GM23338 (cell line): ENCODE results near the gene GPR42. TPM values are rescaled to one million over a fixed set of nuclear protein-coding genes. Genes with fewer than 3 reads are reported as not detected.

Experiments used
- ATAC-seq: fragments of 200-7000 bp; cut with Tn5 transposase; 3 replicates; pipeline ENCODE4 v1.9.1; 2020
- DNase-seq: peaks from one replicate; pipeline ENCODE4 v3.0.0-alpha.2; 2015; ENCODE audit warnings: low spot score
- H2AFZ ChIP-seq: fragments of 200-600 bp; sonication (generic); 2 replicates; pipeline ENCODE4 v1.8.0; 2016; ENCODE audit warnings: antibody characterized with exemption, mild to moderate bottlenecking, moderate library complexity
- H3F3A ChIP-seq: fragments of 200-600 bp; sonication (generic); replicated peaks from 2 replicates; pipeline ENCODE4 v1.8.0; 2017; ENCODE audit warnings: antibody characterized with exemption, mixed run types, low read depth
- H3K27ac ChIP-seq: fragments of 200-600 bp; sonication (generic); 2 replicates; pipeline ENCODE4 v1.6.1; 2016; ENCODE audit warnings: low read depth
- H3K27me3 ChIP-seq: fragments of 200-600 bp; sonication (generic); 2 replicates; pipeline ENCODE4 v1.8.0; 2016; ENCODE audit warnings: mild to moderate bottlenecking, mixed run types, moderate library complexity; ENCODE audit not compliant: insufficient read depth
- H3K36me3 ChIP-seq: fragments of 200-600 bp; sonication (generic); 2 replicates; pipeline ENCODE4 v1.8.0; 2016; ENCODE audit warnings: mild to moderate bottlenecking; ENCODE audit not compliant: insufficient read depth
- H3K4me1 ChIP-seq: fragments of 200-600 bp; sonication (generic); 2 replicates; pipeline ENCODE4 v1.8.0; 2016; ENCODE audit warnings: mild to moderate bottlenecking, moderate library complexity; ENCODE audit not compliant: insufficient read depth
- H3K4me2 ChIP-seq: fragments of 200-600 bp; sonication (generic); 2 replicates; pipeline ENCODE4 v1.7.1; 2017; ENCODE audit warnings: mixed run types
- H3K4me3 ChIP-seq: fragments of 200-600 bp; sonication (generic); 2 replicates; pipeline ENCODE4 v1.6.1; 2016; ENCODE audit warnings: mixed run types
- H3K79me2 ChIP-seq: fragments of 200-600 bp; sonication (generic); replicated peaks from 2 replicates; pipeline ENCODE4 v1.8.0; 2017; ENCODE audit warnings: mild to moderate bottlenecking; ENCODE audit not compliant: insufficient read depth
- H3K9me2 ChIP-seq: fragments of 200-600 bp; sonication (generic); 2 replicates; pipeline ENCODE4 v1.8.0; 2017; ENCODE audit not compliant: insufficient read depth
- H4K20me1 ChIP-seq: fragments of 200-600 bp; sonication (generic); replicated peaks from 2 replicates; pipeline ENCODE4 v1.8.0; 2017; ENCODE audit warnings: mild to moderate bottlenecking; ENCODE audit not compliant: insufficient read depth
- H3K27ac Mint-ChIP-seq: 2 replicates; pipeline ENCODE4 v1.8.0; 2020; ENCODE audit warnings: inconsistent platforms, mild to moderate bottlenecking, moderate library complexity, mixed read lengths
- H3K27me3 Mint-ChIP-seq: 3 replicates; pipeline ENCODE4 v1.8.0; 2022; ENCODE audit warnings: low read depth, mild to moderate bottlenecking, moderate library complexity, mixed read lengths, inconsistent platforms; ENCODE audit not compliant: insufficient read depth, poor library complexity
- H3K36me3 Mint-ChIP-seq: 3 replicates; pipeline ENCODE4 v1.8.0; 2021; ENCODE audit warnings: low read depth, mild to moderate bottlenecking, inconsistent platforms, moderate library complexity, mixed read lengths
- H3K4me1 Mint-ChIP-seq: 3 replicates; pipeline ENCODE4 v1.8.0; 2020; ENCODE audit warnings: mild to moderate bottlenecking, inconsistent platforms, mixed read lengths
- H3K4me3 Mint-ChIP-seq: 3 replicates; pipeline ENCODE4 v1.8.0; 2021; ENCODE audit warnings: moderate library complexity, mild to moderate bottlenecking, inconsistent platforms, mixed read lengths
- H3K9me3 Mint-ChIP-seq: 3 replicates; pipeline ENCODE4 v1.8.0; 2020; ENCODE audit warnings: moderate library complexity, mild to moderate bottlenecking, inconsistent platforms, mixed read lengths
- CREB1 ChIP-seq: fragments of 250-450 bp; sonication (Bioruptor Pico); IDR thresholded peaks from 2 replicates; pipeline ENCODE4 v1.5.0; 2020; ENCODE audit warnings: low read depth, mild to moderate bottlenecking, moderate library complexity
- EZH2 ChIP-seq: fragments of 200-600 bp; sonication (generic); IDR thresholded peaks from one replicate; pipeline ENCODE4 v1.8.0; 2017; ENCODE audit warnings: antibody characterized with exemption, mild to moderate bottlenecking, low read depth; ENCODE audit not compliant: unreplicated experiment
- EZH2phosphoT487 ChIP-seq: fragments of 200-600 bp; sonication (generic); IDR thresholded peaks from one replicate; pipeline ENCODE4 v1.8.1; 2018; ENCODE audit warnings: antibody characterized with exemption; ENCODE audit not compliant: unreplicated experiment
- JUNB ChIP-seq: IDR thresholded peaks from one replicate; pipeline ENCODE4 v1.6.1; 2016; ENCODE audit warnings: antibody characterized with exemption; ENCODE audit not compliant: unreplicated experiment
- NANOG ChIP-seq: IDR thresholded peaks from 2 replicates; pipeline ENCODE4 v1.6.1; 2016; ENCODE audit warnings: antibody characterized with exemption, borderline replicate concordance
- POLR2AphosphoS5 ChIP-seq: IDR thresholded peaks from 2 replicates; pipeline ENCODE4 v1.6.1; 2016; ENCODE audit warnings: antibody characterized with exemption, low read depth
- STAT1 ChIP-seq: IDR thresholded peaks from one replicate; pipeline ENCODE4 v1.6.1; 2016; ENCODE audit warnings: antibody characterized with exemption; ENCODE audit not compliant: unreplicated experiment
- ZNF114 ChIP-seq: fragments of 250-450 bp; sonication (Bioruptor Pico); IDR thresholded peaks from 2 replicates; pipeline ENCODE4 v1.5.0; 2020; ENCODE audit warnings: mild to moderate bottlenecking, moderate library complexity
- ZNF331 ChIP-seq: fragments of 250-450 bp; sonication (Bioruptor Pico); IDR thresholded peaks from 2 replicates; pipeline ENCODE4 v1.5.0; 2020; ENCODE audit warnings: low read depth, mild to moderate bottlenecking, moderate library complexity
- polyA plus RNA-seq: library from polyadenylated mRNA; unstranded; fragments of >200 nt; fragmentation: Nextera tagmentation; extraction: Ambion mirVana; gene quantifications from 2 replicates; pipeline ENCODE4 v1.2.1, GENCODE V29; 2016
- total RNA-seq: library from RNA; depleted of rRNA; stranded (reverse); fragments of >200 nt; shearing (Covaris generic); gene quantifications from 2 replicates; pipeline ENCODE4 v1.2.3, GENCODE V29; 2014
- TF ChIP-seq, protein P1 (sequence below), 2 experiments: fragments of 200-600 bp in 1 of 2; sonication (generic) in 1 of 2; conservative IDR thresholded peaks; 2 replicates each; pipeline versions ENCODE4 v1.5.1 to v1.6.1; 2016 to 2017; ENCODE audit warnings: antibody characterized with exemption in 2 of 2, low read depth in 2 of 2, mild to moderate bottlenecking in 2 of 2, moderate library complexity in 1 of 2
- TF ChIP-seq, protein P2 (sequence below): fragments of 250-450 bp; sonication (Bioruptor Pico); IDR thresholded peaks from 2 replicates; pipeline ENCODE4 v1.5.0; 2020; ENCODE audit warnings: mild to moderate bottlenecking, moderate library complexity
- TF ChIP-seq, protein P3 (sequence below): IDR thresholded peaks from one replicate; pipeline ENCODE4 v1.6.1; 2018; ENCODE audit warnings: antibody characterized with exemption; ENCODE audit not compliant: unreplicated experiment
- TF ChIP-seq, protein P4 (sequence below): IDR thresholded peaks from 2 replicates; pipeline ENCODE4 v1.6.1; 2016; ENCODE audit warnings: antibody characterized with exemption

Gene GPR42
- total and polyA plus RNA-seq, 2 experiments from 2014 or later: not detected

DNA sequence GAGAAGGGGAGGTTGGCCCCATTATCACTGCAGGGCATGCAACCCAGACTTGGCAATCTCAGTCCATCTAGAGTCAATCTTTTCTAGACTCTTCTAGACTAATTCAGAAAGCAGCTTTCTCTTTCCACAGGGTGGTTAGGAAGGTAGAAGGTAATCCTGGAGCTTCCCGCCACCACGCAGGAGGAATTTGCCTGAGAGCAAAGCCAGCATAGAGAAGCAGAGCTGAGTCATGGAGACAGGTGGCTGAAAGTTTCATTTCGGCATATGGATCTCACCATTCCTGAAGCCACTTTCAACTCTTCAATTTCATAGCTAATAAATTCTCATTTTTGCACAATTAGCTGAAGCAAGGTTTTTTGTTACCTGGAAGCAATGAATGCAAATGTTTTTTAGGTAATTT is 48.2 kb downstream of the GPR42 start:
- Mint-ChIP-seq H3K36me3 (no peaks in the 10 kb centered on the region), H3K4me3 (no peak overlapping the region), H3K27ac (no peak overlapping the region), H3K9me3 (no peaks in the 10 kb centered on the region; the same call in 2 of the 3 replicates), H3K27me3 (peaks cover 6% of the 10 kb centered on the region), H3K4me1 (no peaks in the 10 kb centered on the region; the same call in 2 of the 3 replicates)
- H3F3A ChIP-seq: no peaks in the 10 kb centered on the region
- no peak overlapping the region for H2AFZ ChIP-seq
- no peak overlapping the region for H3K27ac ChIP-seq
- no peaks in the 10 kb centered on the region for H3K36me3 ChIP-seq
- H3K4me3 ChIP-seq: no peak overlapping the region
- H3K27me3 ChIP-seq: no peaks in the 10 kb centered on the region
- no peaks in the 10 kb centered on the region for H3K9me2 ChIP-seq
- no peaks in the 10 kb centered on the region for H4K20me1 ChIP-seq
- no peak for ATAC-seq
- no peaks in the 10 kb centered on the region for H3K79me2 ChIP-seq
- H3K4me1 ChIP-seq: no peaks in the 10 kb centered on the region
- no peak for DNase-seq
- no peak overlapping the region for H3K4me2 ChIP-seq
- TF ChIP-seq ZNF114 (CRISPR knock-in tag): no peak
- TF ChIP-seq CREB1 (CRISPR knock-in tag): no peak
- TF ChIP-seq, protein P1, sequence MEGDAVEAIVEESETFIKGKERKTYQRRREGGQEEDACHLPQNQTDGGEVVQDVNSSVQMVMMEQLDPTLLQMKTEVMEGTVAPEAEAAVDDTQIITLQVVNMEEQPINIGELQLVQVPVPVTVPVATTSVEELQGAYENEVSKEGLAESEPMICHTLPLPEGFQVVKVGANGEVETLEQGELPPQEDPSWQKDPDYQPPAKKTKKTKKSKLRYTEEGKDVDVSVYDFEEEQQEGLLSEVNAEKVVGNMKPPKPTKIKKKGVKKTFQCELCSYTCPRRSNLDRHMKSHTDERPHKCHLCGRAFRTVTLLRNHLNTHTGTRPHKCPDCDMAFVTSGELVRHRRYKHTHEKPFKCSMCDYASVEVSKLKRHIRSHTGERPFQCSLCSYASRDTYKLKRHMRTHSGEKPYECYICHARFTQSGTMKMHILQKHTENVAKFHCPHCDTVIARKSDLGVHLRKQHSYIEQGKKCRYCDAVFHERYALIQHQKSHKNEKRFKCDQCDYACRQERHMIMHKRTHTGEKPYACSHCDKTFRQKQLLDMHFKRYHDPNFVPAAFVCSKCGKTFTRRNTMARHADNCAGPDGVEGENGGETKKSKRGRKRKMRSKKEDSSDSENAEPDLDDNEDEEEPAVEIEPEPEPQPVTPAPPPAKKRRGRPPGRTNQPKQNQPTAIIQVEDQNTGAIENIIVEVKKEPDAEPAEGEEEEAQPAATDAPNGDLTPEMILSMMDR (conservative IDR thresholded peaks at IDR 0.05; ENCODE audit: low read depth in 2 of 2): no peak
- TF ChIP-seq, protein P2, sequence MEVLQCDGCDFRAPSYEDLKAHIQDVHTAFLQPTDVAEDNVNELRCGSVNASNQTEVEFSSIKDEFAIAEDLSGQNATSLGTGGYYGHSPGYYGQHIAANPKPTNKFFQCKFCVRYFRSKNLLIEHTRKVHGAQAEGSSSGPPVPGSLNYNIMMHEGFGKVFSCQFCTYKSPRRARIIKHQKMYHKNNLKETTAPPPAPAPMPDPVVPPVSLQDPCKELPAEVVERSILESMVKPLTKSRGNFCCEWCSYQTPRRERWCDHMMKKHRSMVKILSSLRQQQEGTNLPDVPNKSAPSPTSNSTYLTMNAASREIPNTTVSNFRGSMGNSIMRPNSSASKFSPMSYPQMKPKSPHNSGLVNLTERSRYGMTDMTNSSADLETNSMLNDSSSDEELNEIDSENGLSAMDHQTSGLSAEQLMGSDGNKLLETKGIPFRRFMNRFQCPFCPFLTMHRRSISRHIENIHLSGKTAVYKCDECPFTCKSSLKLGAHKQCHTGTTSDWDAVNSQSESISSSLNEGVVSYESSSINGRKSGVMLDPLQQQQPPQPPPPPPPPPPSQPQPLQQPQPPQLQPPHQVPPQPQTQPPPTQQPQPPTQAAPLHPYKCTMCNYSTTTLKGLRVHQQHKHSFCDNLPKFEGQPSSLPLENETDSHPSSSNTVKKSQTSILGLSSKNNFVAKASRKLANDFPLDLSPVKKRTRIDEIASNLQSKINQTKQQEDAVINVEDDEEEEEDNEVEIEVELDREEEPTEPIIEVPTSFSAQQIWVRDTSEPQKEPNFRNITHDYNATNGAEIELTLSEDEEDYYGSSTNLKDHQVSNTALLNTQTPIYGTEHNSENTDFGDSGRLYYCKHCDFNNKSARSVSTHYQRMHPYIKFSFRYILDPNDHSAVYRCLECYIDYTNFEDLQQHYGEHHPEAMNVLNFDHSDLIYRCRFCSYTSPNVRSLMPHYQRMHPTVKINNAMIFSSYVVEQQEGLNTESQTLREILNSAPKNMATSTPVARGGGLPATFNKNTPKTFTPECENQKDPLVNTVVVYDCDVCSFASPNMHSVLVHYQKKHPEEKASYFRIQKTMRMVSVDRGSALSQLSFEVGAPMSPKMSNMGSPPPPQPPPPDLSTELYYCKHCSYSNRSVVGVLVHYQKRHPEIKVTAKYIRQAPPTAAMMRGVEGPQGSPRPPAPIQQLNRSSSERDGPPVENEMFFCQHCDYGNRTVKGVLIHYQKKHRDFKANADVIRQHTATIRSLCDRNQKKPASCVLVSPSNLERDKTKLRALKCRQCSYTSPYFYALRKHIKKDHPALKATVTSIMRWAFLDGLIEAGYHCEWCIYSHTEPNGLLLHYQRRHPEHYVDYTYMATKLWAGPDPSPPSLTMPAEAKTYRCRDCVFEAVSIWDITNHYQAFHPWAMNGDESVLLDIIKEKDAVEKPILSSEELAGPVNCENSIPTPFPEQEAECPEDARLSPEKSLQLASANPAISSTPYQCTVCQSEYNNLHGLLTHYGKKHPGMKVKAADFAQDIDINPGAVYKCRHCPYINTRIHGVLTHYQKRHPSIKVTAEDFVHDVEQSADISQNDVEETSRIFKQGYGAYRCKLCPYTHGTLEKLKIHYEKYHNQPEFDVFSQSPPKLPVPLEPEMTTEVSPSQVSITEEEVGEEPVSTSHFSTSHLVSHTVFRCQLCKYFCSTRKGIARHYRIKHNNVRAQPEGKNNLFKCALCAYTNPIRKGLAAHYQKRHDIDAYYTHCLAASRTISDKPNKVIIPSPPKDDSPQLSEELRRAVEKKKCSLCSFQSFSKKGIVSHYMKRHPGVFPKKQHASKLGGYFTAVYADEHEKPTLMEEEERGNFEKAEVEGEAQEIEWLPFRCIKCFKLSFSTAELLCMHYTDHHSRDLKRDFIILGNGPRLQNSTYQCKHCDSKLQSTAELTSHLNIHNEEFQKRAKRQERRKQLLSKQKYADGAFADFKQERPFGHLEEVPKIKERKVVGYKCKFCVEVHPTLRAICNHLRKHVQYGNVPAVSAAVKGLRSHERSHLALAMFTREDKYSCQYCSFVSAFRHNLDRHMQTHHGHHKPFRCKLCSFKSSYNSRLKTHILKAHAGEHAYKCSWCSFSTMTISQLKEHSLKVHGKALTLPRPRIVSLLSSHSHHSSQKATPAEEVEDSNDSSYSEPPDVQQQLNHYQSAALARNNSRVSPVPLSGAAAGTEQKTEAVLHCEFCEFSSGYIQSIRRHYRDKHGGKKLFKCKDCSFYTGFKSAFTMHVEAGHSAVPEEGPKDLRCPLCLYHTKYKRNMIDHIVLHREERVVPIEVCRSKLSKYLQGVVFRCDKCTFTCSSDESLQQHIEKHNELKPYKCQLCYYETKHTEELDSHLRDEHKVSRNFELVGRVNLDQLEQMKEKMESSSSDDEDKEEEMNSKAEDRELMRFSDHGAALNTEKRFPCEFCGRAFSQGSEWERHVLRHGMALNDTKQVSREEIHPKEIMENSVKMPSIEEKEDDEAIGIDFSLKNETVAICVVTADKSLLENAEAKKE (CRISPR knock-in tag): no peak
- TF ChIP-seq, protein P3, sequence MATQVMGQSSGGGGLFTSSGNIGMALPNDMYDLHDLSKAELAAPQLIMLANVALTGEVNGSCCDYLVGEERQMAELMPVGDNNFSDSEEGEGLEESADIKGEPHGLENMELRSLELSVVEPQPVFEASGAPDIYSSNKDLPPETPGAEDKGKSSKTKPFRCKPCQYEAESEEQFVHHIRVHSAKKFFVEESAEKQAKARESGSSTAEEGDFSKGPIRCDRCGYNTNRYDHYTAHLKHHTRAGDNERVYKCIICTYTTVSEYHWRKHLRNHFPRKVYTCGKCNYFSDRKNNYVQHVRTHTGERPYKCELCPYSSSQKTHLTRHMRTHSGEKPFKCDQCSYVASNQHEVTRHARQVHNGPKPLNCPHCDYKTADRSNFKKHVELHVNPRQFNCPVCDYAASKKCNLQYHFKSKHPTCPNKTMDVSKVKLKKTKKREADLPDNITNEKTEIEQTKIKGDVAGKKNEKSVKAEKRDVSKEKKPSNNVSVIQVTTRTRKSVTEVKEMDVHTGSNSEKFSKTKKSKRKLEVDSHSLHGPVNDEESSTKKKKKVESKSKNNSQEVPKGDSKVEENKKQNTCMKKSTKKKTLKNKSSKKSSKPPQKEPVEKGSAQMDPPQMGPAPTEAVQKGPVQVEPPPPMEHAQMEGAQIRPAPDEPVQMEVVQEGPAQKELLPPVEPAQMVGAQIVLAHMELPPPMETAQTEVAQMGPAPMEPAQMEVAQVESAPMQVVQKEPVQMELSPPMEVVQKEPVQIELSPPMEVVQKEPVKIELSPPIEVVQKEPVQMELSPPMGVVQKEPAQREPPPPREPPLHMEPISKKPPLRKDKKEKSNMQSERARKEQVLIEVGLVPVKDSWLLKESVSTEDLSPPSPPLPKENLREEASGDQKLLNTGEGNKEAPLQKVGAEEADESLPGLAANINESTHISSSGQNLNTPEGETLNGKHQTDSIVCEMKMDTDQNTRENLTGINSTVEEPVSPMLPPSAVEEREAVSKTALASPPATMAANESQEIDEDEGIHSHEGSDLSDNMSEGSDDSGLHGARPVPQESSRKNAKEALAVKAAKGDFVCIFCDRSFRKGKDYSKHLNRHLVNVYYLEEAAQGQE: no peak
- TF ChIP-seq POLR2AphosphoS5: no peak
- no peak for TF ChIP-seq ZNF331
- TF ChIP-seq STAT1: no peak
- TF ChIP-seq JUNB: no peak
- TF ChIP-seq EZH2phosphoT487: no peak
- no peak for TF ChIP-seq EZH2
- TF ChIP-seq, protein P4, sequence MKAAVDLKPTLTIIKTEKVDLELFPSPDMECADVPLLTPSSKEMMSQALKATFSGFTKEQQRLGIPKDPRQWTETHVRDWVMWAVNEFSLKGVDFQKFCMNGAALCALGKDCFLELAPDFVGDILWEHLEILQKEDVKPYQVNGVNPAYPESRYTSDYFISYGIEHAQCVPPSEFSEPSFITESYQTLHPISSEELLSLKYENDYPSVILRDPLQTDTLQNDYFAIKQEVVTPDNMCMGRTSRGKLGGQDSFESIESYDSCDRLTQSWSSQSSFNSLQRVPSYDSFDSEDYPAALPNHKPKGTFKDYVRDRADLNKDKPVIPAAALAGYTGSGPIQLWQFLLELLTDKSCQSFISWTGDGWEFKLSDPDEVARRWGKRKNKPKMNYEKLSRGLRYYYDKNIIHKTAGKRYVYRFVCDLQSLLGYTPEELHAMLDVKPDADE: no peak
- no peak for TF ChIP-seq NANOG
